Left ventricle myocardium inferior (tissue), 1 donor: ENCODE data around the gene TBC1D4. TPM values are rescaled to one million over a fixed set of nuclear protein-coding genes. Genes with fewer than 3 reads are reported as not detected.

Experiments used
- DNase-seq: peaks from one replicate; pipeline ENCODE4 v3.0.0-alpha.2; 2020
- H3K27ac ChIP-seq: fragments of 200-600 bp; replicated peaks from 2 replicates; pipeline ENCODE4 v1.8.0; 2021
- H3K27me3 ChIP-seq: fragments of 200-600 bp; 2 replicates; pipeline ENCODE4 v1.8.0; 2021; ENCODE audit warnings: low read depth
- H3K36me3 ChIP-seq: fragments of 200-600 bp; 2 replicates; pipeline ENCODE4 v1.8.0; 2021
- H3K4me1 ChIP-seq: fragments of 200-600 bp; 2 replicates; pipeline ENCODE4 v1.8.0; 2021
- H3K4me3 ChIP-seq: fragments of 200-600 bp; 2 replicates; pipeline ENCODE4 v1.8.0; 2021; ENCODE audit warnings: mild to moderate bottlenecking, moderate library complexity
- H3K9me3 ChIP-seq: fragments of 200-600 bp; replicated peaks from 2 replicates; pipeline ENCODE4 v1.8.0; 2021
- intact Hi-C: fragments of 100-400 bp; cut with micrococcal nuclease; formaldehyde crosslinking; loops from one replicate; pipeline ENCODE4 v1.11.0; 2022
- total RNA-seq: library from RNA; stranded (reverse); fragmentation: NEBNext Ultra II Directional; extraction: Animal tissue kit (Norgen Biotek cat#: 25700); gene quantifications from one replicate; pipeline ENCODE4 v1.2.1, GENCODE V29; 2021
- TF ChIP-seq, protein P1 (sequence below): fragments of 200-600 bp; IDR thresholded peaks from 2 replicates; pipeline ENCODE4 v1.8.0; 2021; ENCODE audit warnings: antibody characterized with exemption, mild to moderate bottlenecking, borderline replicate concordance
- donor health status: DM: no; HTN: yes; CAD: no; lungs with severe emphysema.

TBC1D4 gene
- total RNA-seq, 1 donor from 2014 or later, result 97.5 TPM

DNA sequence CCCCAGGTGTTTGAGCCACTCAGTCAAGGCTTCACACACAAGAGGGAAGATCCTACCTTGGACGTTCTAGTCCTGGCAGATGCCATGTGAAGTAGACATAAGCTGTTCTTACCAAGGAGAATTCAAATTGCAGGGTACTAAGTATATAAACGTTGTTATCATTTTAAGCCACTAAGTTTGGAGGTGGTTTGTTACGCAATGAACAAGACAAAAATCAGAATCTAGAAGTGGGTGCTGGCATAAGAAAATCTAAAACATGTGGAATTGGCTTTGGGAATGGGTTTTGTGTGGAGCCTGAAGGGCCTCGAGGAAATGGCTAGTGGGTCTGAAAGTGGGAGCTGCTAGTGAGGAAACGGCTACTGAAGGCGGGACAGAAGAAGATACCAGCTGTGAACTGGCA is 83.9 kb downstream of the TBC1D4 start:
- TF ChIP-seq, protein P1, sequence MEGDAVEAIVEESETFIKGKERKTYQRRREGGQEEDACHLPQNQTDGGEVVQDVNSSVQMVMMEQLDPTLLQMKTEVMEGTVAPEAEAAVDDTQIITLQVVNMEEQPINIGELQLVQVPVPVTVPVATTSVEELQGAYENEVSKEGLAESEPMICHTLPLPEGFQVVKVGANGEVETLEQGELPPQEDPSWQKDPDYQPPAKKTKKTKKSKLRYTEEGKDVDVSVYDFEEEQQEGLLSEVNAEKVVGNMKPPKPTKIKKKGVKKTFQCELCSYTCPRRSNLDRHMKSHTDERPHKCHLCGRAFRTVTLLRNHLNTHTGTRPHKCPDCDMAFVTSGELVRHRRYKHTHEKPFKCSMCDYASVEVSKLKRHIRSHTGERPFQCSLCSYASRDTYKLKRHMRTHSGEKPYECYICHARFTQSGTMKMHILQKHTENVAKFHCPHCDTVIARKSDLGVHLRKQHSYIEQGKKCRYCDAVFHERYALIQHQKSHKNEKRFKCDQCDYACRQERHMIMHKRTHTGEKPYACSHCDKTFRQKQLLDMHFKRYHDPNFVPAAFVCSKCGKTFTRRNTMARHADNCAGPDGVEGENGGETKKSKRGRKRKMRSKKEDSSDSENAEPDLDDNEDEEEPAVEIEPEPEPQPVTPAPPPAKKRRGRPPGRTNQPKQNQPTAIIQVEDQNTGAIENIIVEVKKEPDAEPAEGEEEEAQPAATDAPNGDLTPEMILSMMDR, result no peak
- no peaks in the 10 kb centered on the region for H3K36me3 ChIP-seq
- intact Hi-C loops, result no loop called here
- H3K27me3 ChIP-seq, result no peaks in the 10 kb centered on the region
- peak overlapping the region; percentile 37 for H3K27ac ChIP-seq
- DNase-seq, result no peak
- peaks cover 17% of the 10 kb centered on the region for H3K9me3 ChIP-seq
- H3K4me3 ChIP-seq, result no peak overlapping the region
- peaks cover 70% of the 10 kb centered on the region for H3K4me1 ChIP-seq

DNA sequence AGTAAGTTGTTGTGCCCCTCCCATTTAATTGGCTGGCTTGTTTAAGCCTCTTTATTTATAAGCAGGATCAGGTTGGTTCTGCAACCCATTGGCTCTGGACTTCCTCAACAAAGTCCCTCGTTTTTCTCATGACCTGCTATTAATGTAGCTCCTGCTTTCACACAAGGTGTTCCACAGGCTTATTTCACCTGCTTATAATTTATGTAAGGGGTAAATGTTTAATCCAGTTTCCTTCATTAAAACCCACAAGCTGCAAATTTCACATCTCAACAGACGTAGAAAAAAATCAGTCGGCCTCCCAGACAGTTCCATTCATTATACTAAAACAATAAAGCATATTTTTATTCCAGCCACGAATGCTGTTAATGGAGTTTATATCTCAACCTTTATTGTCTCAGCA is 86.1 kb downstream of the TBC1D4 start:
- Histone ChIP-seq H3K36me3 (no peaks in the 10 kb centered on the region), H3K4me1 (peaks cover 69% of the 10 kb centered on the region), H3K4me3 (no peak overlapping the region), H3K9me3 (peaks cover 17% of the 10 kb centered on the region), H3K27me3 (no peaks in the 10 kb centered on the region), H3K27ac (peak overlapping the region; percentile 10)
- TF ChIP-seq, protein P1, result no peak
- no peak for DNase-seq
- intact Hi-C loops, result no loop called here

DNA sequence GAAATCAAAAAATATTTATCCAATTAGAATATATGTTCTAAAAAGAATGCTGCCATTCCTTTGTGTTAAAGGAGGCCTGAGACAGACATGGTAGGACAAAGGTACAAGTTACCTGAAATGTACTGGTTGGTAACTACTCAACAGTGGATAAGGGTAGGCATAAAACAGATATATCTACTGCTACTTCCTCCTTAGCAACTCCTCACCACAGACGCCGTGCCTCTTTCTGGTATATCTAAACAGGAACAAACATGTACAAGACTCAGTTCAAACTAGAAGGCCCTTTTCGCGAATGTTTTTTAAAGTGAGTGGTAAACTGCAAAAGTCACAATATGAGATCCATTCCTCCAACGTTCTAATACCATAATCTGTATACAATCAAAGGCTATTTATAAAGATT is 86.9 kb downstream of the TBC1D4 start:
- no peak for DNase-seq
- Histone ChIP-seq H3K4me3 (no peak overlapping the region), H3K27me3 (no peaks in the 10 kb centered on the region), H3K4me1 (peaks cover 70% of the 10 kb centered on the region), H3K27ac (no peak overlapping the region), H3K36me3 (no peaks in the 10 kb centered on the region), H3K9me3 (peaks cover 17% of the 10 kb centered on the region)
- intact Hi-C loops, result no loop called here
- TF ChIP-seq, protein P1, result no peak

DNA sequence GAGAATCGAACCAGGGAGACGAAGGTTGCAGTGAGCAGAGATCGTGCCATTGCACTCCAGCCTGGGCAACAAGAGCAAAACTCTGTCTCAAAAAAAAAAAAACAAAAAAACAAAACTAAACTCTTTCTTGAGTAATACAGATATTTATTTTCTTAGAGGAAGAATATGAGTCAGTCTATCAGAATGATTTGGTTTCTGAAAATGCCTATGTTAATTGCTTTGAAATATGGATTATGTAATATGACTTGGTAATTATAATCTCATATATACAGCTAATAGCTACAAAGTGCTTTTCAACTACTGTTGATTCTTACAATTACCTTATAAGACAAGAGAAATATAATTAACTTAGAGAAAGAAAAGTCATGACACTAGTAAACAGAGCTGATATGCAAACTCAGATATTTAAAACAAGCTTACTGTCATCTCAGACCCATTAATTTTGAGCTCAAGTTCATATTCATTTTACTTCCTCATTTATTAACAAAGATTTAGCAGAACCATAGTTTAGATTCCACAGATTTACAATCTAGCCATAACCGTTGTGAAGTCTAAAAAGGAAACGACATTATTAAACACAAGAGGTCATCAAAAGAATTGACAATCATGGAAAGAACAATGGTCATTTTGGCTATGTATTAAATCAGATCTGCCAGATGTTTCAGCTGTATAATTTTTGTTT is 88.0 kb downstream of the TBC1D4 start:
- Histone ChIP-seq H3K27ac (no peak overlapping the region), H3K36me3 (no peaks in the 10 kb centered on the region), H3K27me3 (no peaks in the 10 kb centered on the region), H3K4me3 (no peak overlapping the region), H3K9me3 (peaks cover 13% of the 10 kb centered on the region), H3K4me1 (peaks cover 80% of the 10 kb centered on the region)
- DNase-seq, result no peak
- intact Hi-C loops, result no loop called here
- TF ChIP-seq, protein P1, result no peak

DNA sequence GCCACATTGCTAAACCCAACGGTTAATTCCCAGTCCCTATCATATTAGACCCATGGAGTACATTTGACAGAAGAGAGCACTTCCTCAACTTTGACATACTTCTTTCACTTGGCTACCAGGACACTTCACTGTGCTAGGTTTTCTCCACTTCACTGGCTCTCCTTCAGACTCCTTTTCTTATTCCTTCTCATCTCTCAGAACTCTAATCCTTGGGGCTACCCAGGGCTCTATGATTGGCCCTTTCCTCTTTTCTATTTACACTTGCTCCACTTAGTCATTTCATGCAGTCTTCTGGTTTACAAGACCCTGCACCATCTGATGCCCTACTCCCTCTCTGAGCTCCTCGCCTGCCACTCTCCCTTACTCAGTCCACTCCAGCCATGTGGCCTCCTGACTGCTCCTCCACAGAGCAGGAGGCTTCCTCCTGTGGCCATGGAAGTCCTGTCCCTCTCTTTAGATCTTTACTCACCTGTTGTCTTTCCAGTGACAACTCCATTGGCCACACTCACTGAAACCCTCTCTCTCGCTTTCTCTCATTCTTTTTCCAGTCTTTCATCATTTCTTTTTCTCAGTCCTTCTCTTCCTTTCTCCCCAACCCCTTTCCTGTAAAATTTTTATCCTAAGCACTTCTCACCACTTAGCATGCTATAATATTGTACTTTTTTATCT is 90.4 kb downstream of the TBC1D4 start:
- Histone ChIP-seq H3K4me1 (peaks cover 67% of the 10 kb centered on the region), H3K36me3 (no peaks in the 10 kb centered on the region), H3K9me3 (no peaks in the 10 kb centered on the region), H3K27me3 (no peaks in the 10 kb centered on the region), H3K27ac (peak overlapping the region; percentile 51), H3K4me3 (no peak overlapping the region)
- TF ChIP-seq, protein P1, result no peak
- intact Hi-C loops, result no loop called here
- DNase-seq, result no peak
